ENCODE results near the gene KCNA3. TPM values are rescaled to one million over a fixed set of nuclear protein-coding genes. Genes with fewer than 3 reads are reported as not detected.

Gene KCNA3
- total RNA-seq, 4 donors from 2014 or later = 0.18 to 0.20 TPM; not detected in 2

GRCh38 chr1:110708974-110709440 lies 34.3 kb upstream of the KCNA3 start:
- in situ Hi-C loops (cut with MboI; ENCODE audit: low sequenced_read_pairs in 4 of 4) (no loop called here), intact Hi-C loops (cut with DNase I; ENCODE audit: low total_unique reads) (no loop called here)
- no peak for DNase-seq
- TF ChIP-seq POLR2A (IDR thresholded peaks at IDR 0.05) (no peak), CTCF (IDR thresholded peaks at IDR 0.05 in 4 of 5, conservative IDR thresholded peaks at IDR 0.05 in 1 of 5) (no peak)
- Histone ChIP-seq H3K36me3 (no peaks in the 10 kb centered on the region), H3K4me3 (no peak overlapping the region), H3K9me3 (no peaks in the 10 kb centered on the region), H3K27ac (no peak overlapping the region), H3K27me3 (no peaks in the 10 kb centered on the region), H3K4me1 (no peaks in the 10 kb centered on the region)
- no peak for ATAC-seq

- intact Hi-C loops (cut with DNase I; ENCODE audit: low total_unique reads) (no loop called here), in situ Hi-C loops (cut with MboI; ENCODE audit: low sequenced_read_pairs in 4 of 4) (no loop called here)
- DNase-seq (no peak), ATAC-seq (no peak)
- Histone ChIP-seq H3K36me3 (no peaks in the 10 kb centered on the region), H3K27me3 (no peaks in the 10 kb centered on the region), H3K4me1 (no peaks in the 10 kb centered on the region), H3K4me3 (no peak overlapping the region), H3K9me3 (no peaks in the 10 kb centered on the region), H3K27ac (no peak overlapping the region)
- TF ChIP-seq POLR2A (IDR thresholded peaks at IDR 0.05) (no peak), CTCF (IDR thresholded peaks at IDR 0.05 in 4 of 5, conservative IDR thresholded peaks at IDR 0.05 in 1 of 5) (no peak)
Measured at GRCh38 chr1:110707232-110707631, 32.5 kb upstream of the KCNA3 start.

- H3K27me3 ChIP-seq = no peaks in the 10 kb centered on the region
- no peak for TF ChIP-seq CTCF (IDR thresholded peaks at IDR 0.05 in 4 of 5, conservative IDR thresholded peaks at IDR 0.05 in 1 of 5)
- TF ChIP-seq POLR2A (IDR thresholded peaks at IDR 0.05) = no peak
- no peak for DNase-seq
- H3K4me1 ChIP-seq = no peaks in the 10 kb centered on the region
- no peaks in the 10 kb centered on the region for H3K36me3 ChIP-seq
- in situ Hi-C loops (cut with MboI; ENCODE audit: low sequenced_read_pairs in 4 of 4) (no loop called here), intact Hi-C loops (cut with DNase I; ENCODE audit: low total_unique reads) (no loop called here)
- no peaks in the 10 kb centered on the region for H3K9me3 ChIP-seq
- no peak for ATAC-seq
- no peak overlapping the region for H3K4me3 ChIP-seq
- H3K27ac ChIP-seq = no peak overlapping the region
Measured at GRCh38 chr1:110706621-110707020, 31.9 kb upstream of the KCNA3 start.

- no peak overlapping the region for H3K27ac ChIP-seq
- no peak overlapping the region for H3K4me3 ChIP-seq
- no peaks in the 10 kb centered on the region for H3K4me1 ChIP-seq
- no peaks in the 10 kb centered on the region for H3K27me3 ChIP-seq
- no peaks in the 10 kb centered on the region for H3K9me3 ChIP-seq
- DNase-seq (no peak), ATAC-seq (no peak)
- H3K36me3 ChIP-seq = no peaks in the 10 kb centered on the region
- no peak for TF ChIP-seq POLR2A (IDR thresholded peaks at IDR 0.05)
- in situ Hi-C loops (cut with MboI; ENCODE audit: low sequenced_read_pairs in 4 of 4) = no loop called here
- intact Hi-C loops (cut with DNase I; ENCODE audit: low total_unique reads) = no loop called here
Measured at GRCh38 chr1:110702260-110702659, 27.5 kb upstream of the KCNA3 start.

- no peak for TF ChIP-seq CTCF (IDR thresholded peaks at IDR 0.05 in 4 of 5, conservative IDR thresholded peaks at IDR 0.05 in 1 of 5)
- no peak for TF ChIP-seq POLR2A (IDR thresholded peaks at IDR 0.05)
- H3K4me1 ChIP-seq = no peaks in the 10 kb centered on the region
- no peak overlapping the region for H3K4me3 ChIP-seq
- H3K9me3 ChIP-seq = no peaks in the 10 kb centered on the region
- no peak overlapping the region for H3K27ac ChIP-seq
- DNase-seq (no peak), ATAC-seq (no peak)
- no peaks in the 10 kb centered on the region for H3K36me3 ChIP-seq
- in situ Hi-C loops (cut with MboI; ENCODE audit: low sequenced_read_pairs in 4 of 4) = no loop called here
- intact Hi-C loops (cut with DNase I; ENCODE audit: low total_unique reads) = no loop called here
- no peaks in the 10 kb centered on the region for H3K27me3 ChIP-seq
Measured at GRCh38 chr1:110700767-110701166, 26.0 kb upstream of the KCNA3 start.
